T-helper 2 cell treated with Interferon-gamma antibody and Interleukin-4, amounts not matched to agents 5 μg/mL and 100 μg/mL, for 36 hours (primary cell): ENCODE data around the gene SETD5.

Source experiments
- DNase-seq: peaks from one replicate; pipeline ENCODE4 v3.0.0; 2021; ENCODE audit warnings: low spot score
- H3K27ac Mint-ChIP-seq: one replicate; pipeline ENCODE4 v1.8.0; 2021; ENCODE audit warnings: mild to moderate bottlenecking, mixed read lengths
- H3K27me3 Mint-ChIP-seq: one replicate; pipeline ENCODE4 v1.8.0; 2021; ENCODE audit warnings: low read depth, mixed read lengths
- H3K36me3 Mint-ChIP-seq: one replicate; pipeline ENCODE4 v1.8.0; 2021; ENCODE audit warnings: low read depth, mixed read lengths
- H3K4me1 Mint-ChIP-seq: one replicate; pipeline ENCODE4 v1.8.0; 2021; ENCODE audit warnings: low read depth, mixed read lengths
- H3K4me3 Mint-ChIP-seq: one replicate; pipeline ENCODE4 v1.8.0; 2022; ENCODE audit warnings: mild to moderate bottlenecking, moderate library complexity, mixed read lengths
- H3K9me3 Mint-ChIP-seq: one replicate; pipeline ENCODE4 v1.8.0; 2021; ENCODE audit warnings: mixed read lengths

SETD5 gene

DNA sequence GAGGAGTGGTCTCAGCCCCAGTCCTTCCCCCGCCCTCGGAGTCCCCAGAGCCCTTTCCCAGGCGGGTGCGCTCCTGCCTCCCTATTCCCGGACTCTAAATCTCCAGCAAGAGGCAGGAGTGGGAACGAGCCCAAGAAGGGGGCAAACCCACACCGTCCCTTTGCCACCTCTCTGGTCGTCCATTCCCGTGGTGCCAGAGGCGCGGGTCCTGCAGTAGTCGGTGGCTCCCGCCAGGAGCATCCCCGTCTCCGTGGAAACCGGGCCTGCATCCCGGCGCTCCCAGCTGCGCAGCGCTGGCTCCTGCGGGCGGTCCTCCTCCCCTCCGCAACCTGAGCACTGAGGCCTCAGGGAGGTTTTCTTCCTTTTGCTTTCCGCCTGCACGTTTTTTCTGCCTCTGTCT is 111.4 kb downstream of the SETD5 start:
- H3K27me3 Mint-ChIP-seq, result peaks cover 15% of the 10 kb centered on the region
- no peaks in the 10 kb centered on the region for H3K36me3 Mint-ChIP-seq
- no peaks in the 10 kb centered on the region for H3K9me3 Mint-ChIP-seq
- no peak overlapping the region for H3K27ac Mint-ChIP-seq
- H3K4me1 Mint-ChIP-seq, result no peaks in the 10 kb centered on the region
- no peak overlapping the region for H3K4me3 Mint-ChIP-seq
- DNase-seq, result no peak

DNA sequence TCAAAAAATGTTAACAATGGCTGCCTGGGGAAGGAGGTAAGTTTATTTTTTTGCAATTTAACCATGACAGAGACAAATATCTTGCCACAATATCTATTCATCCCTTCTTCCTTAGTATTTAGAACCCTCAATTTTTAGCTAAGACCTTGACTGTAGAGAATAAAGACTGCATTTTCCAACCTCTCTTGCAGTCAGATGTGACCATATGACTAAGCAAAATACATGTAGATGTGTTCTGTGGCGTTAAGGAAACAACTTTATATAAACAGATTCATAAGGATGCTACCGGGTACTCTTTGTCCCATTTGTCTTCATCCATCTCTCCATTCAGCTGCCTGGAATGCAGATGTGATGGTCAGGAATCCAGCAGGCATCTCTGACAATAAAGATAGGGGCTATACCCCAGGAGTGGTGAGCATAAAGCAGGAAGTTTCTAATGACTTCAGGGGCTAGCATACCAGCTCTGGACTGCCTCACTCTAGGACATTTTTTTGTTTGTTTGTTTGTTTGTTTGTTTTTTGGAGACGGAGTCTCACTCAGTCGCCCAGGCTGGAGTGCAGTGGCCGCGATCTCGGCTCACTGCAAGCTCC is 115.1 kb downstream of the SETD5 start:
- Mint-ChIP-seq H3K36me3 (no peaks in the 10 kb centered on the region), H3K4me1 (no peaks in the 10 kb centered on the region), H3K4me3 (no peak overlapping the region), H3K27me3 (peaks cover 13% of the 10 kb centered on the region), H3K9me3 (no peaks in the 10 kb centered on the region), H3K27ac (no peak overlapping the region)
- DNase-seq, result no peak

DNA sequence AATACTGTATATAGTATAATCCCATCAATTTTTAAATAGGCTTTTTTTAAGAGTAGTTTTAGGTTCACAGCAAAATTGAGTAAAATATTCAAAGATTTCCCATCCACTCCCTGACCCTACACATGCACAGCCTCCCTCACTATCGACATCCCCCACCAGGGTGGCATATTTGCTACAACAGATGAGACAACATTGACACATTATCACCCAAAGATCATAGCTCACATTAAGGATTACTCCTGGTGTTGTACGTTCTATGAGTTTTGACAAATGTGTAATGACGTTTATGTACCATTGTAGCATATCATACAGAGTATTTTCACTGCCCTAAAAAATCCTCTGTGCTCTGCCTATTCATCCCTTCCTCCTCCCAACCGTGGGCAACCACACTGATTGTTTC is 116.9 kb downstream of the SETD5 start:
- no peak overlapping the region for H3K4me3 Mint-ChIP-seq
- no peaks in the 10 kb centered on the region for H3K4me1 Mint-ChIP-seq
- no peak overlapping the region for H3K27ac Mint-ChIP-seq
- no peak for DNase-seq
- no peaks in the 10 kb centered on the region for H3K36me3 Mint-ChIP-seq
- H3K27me3 Mint-ChIP-seq, result peaks cover 12% of the 10 kb centered on the region
- no peaks in the 10 kb centered on the region for H3K9me3 Mint-ChIP-seq

DNA sequence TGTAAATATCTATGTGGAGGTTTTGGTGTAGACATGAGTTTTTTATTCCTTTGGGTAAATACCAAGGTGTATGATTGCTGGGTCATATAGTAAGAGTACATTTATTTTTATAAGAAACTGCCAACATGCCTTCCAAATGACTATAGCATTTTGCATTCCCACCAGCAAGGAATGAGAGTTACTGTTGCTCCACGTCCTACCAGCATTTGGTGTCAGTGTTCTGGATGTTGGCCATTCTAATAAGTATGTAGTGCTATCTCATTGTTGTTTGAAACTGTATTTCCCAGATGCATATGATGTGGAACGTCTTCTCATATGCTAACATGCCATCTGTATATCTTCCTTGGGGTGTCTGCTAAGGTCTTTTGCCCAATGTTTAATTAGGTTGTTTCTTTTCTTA is 117.5 kb downstream of the SETD5 start:
- no peaks in the 10 kb centered on the region for H3K9me3 Mint-ChIP-seq
- no peak overlapping the region for H3K4me3 Mint-ChIP-seq
- DNase-seq, result no peak
- no peaks in the 10 kb centered on the region for H3K4me1 Mint-ChIP-seq
- no peaks in the 10 kb centered on the region for H3K36me3 Mint-ChIP-seq
- no peak overlapping the region for H3K27ac Mint-ChIP-seq
- peaks cover 11% of the 10 kb centered on the region for H3K27me3 Mint-ChIP-seq

DNA sequence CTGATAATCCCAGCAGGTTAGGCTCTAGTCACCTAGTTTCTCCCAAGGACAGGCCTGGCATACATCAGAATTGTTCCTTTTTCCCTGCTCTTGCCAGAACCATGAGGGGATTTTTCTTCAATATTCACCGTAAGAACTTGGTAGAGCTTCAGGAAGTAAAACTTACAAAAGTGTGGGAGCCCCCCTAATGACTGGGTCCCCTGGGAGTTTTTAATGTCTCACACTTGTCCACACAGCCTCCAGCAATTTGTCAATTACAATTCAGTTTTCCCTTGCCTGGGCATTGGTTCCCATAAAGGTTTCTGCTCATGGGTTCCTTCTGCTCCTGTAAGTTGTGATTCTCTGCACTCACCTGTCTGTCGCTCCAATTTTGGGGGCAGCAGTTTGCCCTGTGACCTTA is 127.7 kb downstream of the SETD5 start:
- Mint-ChIP-seq H3K36me3 (no peaks in the 10 kb centered on the region), H3K4me1 (no peaks in the 10 kb centered on the region), H3K27ac (no peak overlapping the region), H3K27me3 (peaks cover 11% of the 10 kb centered on the region), H3K9me3 (no peaks in the 10 kb centered on the region), H3K4me3 (no peak overlapping the region)
- DNase-seq, result no peak
